Fibroblast of lung (primary cell): ENCODE measurements around the gene POLR2M. TPM values are rescaled to one million over a fixed set of nuclear protein-coding genes. Genes with fewer than 3 reads are reported as not detected.

Experiments
- DNase-seq, 2 donors: peaks; one replicate each; pipeline versions ENCODE4 v3.0.0 to v3.0.0-alpha.2; 2010; ENCODE audit warnings: low read depth in 2 of 2
- H2AFZ ChIP-seq: 2 replicates; pipeline ENCODE4 v1.5.1; 2012; ENCODE audit warnings: low read length, control low read depth, inconsistent platforms
- H3K27ac ChIP-seq: 2 replicates; pipeline ENCODE4 v1.5.1; 2011; ENCODE audit warnings: low read length, control low read depth; ENCODE audit not compliant: insufficient read depth
- H3K27me3 ChIP-seq: 2 replicates; pipeline ENCODE4 v1.5.1; 2011; ENCODE audit warnings: mild to moderate bottlenecking, low read length; ENCODE audit not compliant: control insufficient read depth, insufficient read depth
- H3K36me3 ChIP-seq: 2 replicates; pipeline ENCODE4 v1.5.1; 2011; ENCODE audit warnings: low read length; ENCODE audit not compliant: control insufficient read depth, insufficient read depth
- H3K4me1 ChIP-seq: 2 replicates; pipeline ENCODE4 v1.5.1; 2011; ENCODE audit warnings: low read length; ENCODE audit not compliant: control insufficient read depth, insufficient read depth; ENCODE audit errors: extremely low read depth
- H3K4me2 ChIP-seq: 2 replicates; pipeline ENCODE4 v1.5.1; 2011; ENCODE audit warnings: low read length, control low read depth; ENCODE audit not compliant: insufficient read depth; ENCODE audit errors: extremely low read depth
- H3K4me3 ChIP-seq, 4 experiments: fragments of 200-600 bp in 1 of 4; sonication (generic) in 1 of 4; replicated peaks in 1 of 4; 2 replicates each; pipeline ENCODE4 v1.5.1; 2011 to 2016; ENCODE audit warnings: low read length in 4 of 4, low read depth in 3 of 4, mild to moderate bottlenecking in 3 of 4, control low read depth in 2 of 4, inconsistent platforms in 1 of 4, mixed read lengths in 1 of 4; ENCODE audit not compliant: insufficient read depth in 1 of 4; ENCODE audit errors: control extremely low read depth in 1 of 4
- H3K79me2 ChIP-seq: 2 replicates; pipeline ENCODE4 v1.5.1; 2012; ENCODE audit warnings: mild to moderate bottlenecking, low read length, inconsistent platforms; ENCODE audit not compliant: control insufficient read depth, insufficient read depth
- H3K9ac ChIP-seq: 2 replicates; pipeline ENCODE4 v1.5.1; 2011; ENCODE audit warnings: mild to moderate bottlenecking, low read length, control low read depth; ENCODE audit not compliant: insufficient read depth
- H3K9me3 ChIP-seq: 2 replicates; pipeline ENCODE4 v1.5.1; 2012; ENCODE audit warnings: low read depth, low read length; ENCODE audit not compliant: control insufficient read depth, insufficient read depth
- H4K20me1 ChIP-seq: 2 replicates; pipeline ENCODE4 v1.5.1; 2011; ENCODE audit warnings: low read length; ENCODE audit not compliant: control insufficient read depth, insufficient read depth; ENCODE audit errors: extremely low read depth
- EZH2 ChIP-seq: IDR thresholded peaks from 2 replicates; pipeline ENCODE4 v1.5.1; 2012; ENCODE audit warnings: low read length, control low read depth, mild to moderate bottlenecking; ENCODE audit errors: missing control alignments
- polyA plus RNA-seq, 2 donors: library from polyadenylated mRNA; depleted of rRNA in 1 of 2; stranded (reverse) in 1 of 2; unstranded in 1 of 2; fragments of >200 nt; gene quantifications; 2 replicates each; pipeline ENCODE4 v1.2.1, GENCODE V29; 2011 to 2012; ENCODE audit warnings: missing spikeins in 1 of 2
- total RNA-seq: library from RNA; depleted of rRNA; stranded (reverse); fragments of >200 nt; gene quantifications from 2 replicates; pipeline ENCODE4 v1.2.1, GENCODE V29; 2014
- TF ChIP-seq, protein P1 (sequence below), 2 donors: IDR thresholded peaks in 1 of 2; conservative IDR thresholded peaks in 1 of 2; 1 replicate in 1 of 2; 2 replicates in 1 of 2; pipeline ENCODE4 v1.5.1; 2011 to 2012; ENCODE audit warnings: low read length in 2 of 2, control low read depth in 1 of 2, inconsistent platforms in 1 of 2, low read depth in 1 of 2, mild to moderate bottlenecking in 1 of 2

POLR2M gene
- total and polyA plus RNA-seq, 2 donors (not counting 1 experiment from before 2014, with no cell fraction given): 70.8 to 287 TPM

DNA sequence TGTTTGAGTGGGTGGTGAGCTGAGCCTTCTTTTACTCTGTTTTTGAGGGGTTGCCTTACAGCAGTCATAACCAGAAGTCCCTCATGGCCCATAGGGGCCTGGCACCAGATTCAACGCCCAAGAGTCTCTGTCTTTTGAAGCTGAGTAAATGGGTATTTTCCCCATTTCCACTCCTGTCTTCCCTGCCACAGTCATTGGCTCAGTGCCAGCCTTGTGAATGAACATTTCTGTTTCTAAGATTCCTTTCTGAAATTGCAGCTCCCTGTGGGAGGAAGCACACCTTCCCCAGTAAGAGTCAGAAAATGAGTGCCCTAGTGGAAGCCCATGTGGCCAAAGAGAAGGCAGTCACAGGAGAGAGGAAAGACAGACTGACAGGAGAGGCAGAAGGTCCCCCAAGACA, 43.7 kb upstream of the POLR2M start:
- no peak for DNase-seq
- H3K9ac ChIP-seq: no peak overlapping the region
- H3K27me3 ChIP-seq: peaks cover 3% of the 10 kb centered on the region
- no peaks in the 10 kb centered on the region for H4K20me1 ChIP-seq
- H3K4me1 ChIP-seq: no peaks in the 10 kb centered on the region
- no peak overlapping the region for H2AFZ ChIP-seq
- H3K4me2 ChIP-seq: no peak overlapping the region
- no peaks in the 10 kb centered on the region for H3K9me3 ChIP-seq
- TF ChIP-seq, protein P1, sequence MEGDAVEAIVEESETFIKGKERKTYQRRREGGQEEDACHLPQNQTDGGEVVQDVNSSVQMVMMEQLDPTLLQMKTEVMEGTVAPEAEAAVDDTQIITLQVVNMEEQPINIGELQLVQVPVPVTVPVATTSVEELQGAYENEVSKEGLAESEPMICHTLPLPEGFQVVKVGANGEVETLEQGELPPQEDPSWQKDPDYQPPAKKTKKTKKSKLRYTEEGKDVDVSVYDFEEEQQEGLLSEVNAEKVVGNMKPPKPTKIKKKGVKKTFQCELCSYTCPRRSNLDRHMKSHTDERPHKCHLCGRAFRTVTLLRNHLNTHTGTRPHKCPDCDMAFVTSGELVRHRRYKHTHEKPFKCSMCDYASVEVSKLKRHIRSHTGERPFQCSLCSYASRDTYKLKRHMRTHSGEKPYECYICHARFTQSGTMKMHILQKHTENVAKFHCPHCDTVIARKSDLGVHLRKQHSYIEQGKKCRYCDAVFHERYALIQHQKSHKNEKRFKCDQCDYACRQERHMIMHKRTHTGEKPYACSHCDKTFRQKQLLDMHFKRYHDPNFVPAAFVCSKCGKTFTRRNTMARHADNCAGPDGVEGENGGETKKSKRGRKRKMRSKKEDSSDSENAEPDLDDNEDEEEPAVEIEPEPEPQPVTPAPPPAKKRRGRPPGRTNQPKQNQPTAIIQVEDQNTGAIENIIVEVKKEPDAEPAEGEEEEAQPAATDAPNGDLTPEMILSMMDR (conservative IDR thresholded peaks at IDR 0.05 in 1 of 2, IDR thresholded peaks at IDR 0.05 in 1 of 2; ENCODE audit: low read depth in 1 of 2, low read length in 2 of 2): no peak
- TF ChIP-seq EZH2: no peak
- H3K79me2 ChIP-seq: no peaks in the 10 kb centered on the region
- H3K4me3 ChIP-seq: no peak overlapping the region
- H3K27ac ChIP-seq: no peak overlapping the region
- no peaks in the 10 kb centered on the region for H3K36me3 ChIP-seq

DNA sequence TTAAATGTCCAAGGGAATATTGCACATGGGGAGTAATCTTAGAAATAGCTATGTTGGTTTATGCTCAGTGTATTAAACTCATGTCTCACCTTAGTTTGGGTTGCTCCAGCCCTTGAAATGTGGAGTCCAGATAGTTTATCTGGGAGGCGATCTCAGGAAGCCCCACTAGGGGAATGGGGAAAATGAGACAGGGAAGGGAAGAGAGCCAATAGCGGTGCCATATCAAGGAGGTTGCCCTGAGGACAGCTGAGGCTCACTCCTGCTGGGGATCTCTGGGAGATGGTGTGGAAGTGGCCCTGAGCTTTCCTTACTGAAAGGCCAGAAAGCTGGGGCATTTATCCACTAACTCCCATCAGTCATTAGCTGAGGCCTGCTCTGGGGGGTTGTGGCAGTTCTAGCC, 43.3 kb upstream of the POLR2M start:
- TF ChIP-seq, protein P1 (conservative IDR thresholded peaks at IDR 0.05 in 1 of 2, IDR thresholded peaks at IDR 0.05 in 1 of 2; ENCODE audit: low read depth in 1 of 2, low read length in 2 of 2): no peak
- TF ChIP-seq EZH2: no peak
- Histone ChIP-seq H2AFZ (no peak overlapping the region), H3K9me3 (no peaks in the 10 kb centered on the region), H3K4me2 (no peak overlapping the region), H4K20me1 (no peaks in the 10 kb centered on the region), H3K27me3 (peaks cover 3% of the 10 kb centered on the region), H3K27ac (no peak overlapping the region), H3K9ac (no peak overlapping the region), H3K4me1 (no peaks in the 10 kb centered on the region), H3K79me2 (no peaks in the 10 kb centered on the region), H3K4me3 (no peak overlapping the region), H3K36me3 (no peaks in the 10 kb centered on the region)
- no peak for DNase-seq

DNA sequence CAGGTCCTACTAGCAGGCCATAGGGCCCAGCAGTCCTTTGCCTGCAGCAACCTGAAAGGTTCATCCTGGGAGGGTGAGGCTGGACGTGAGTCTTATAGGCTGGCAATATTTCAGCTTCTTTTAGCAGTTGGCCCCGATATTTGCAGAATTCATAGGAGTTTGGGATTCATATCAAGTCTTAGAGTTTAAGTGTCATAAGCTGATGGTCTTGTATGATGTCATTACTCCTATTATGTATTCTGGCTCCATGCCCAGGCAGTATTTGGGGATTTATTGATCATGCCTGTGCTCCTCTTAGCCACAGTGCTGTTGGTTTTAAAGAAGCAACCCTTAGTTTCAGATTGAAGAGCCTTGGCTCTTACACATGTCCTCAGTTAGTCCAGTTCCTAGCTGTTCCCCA, 41.3 kb upstream of the POLR2M start:
- Histone ChIP-seq H3K79me2 (no peaks in the 10 kb centered on the region), H3K9ac (no peak overlapping the region), H3K4me1 (no peaks in the 10 kb centered on the region), H3K27ac (no peak overlapping the region), H3K27me3 (peaks cover 3% of the 10 kb centered on the region), H3K36me3 (no peaks in the 10 kb centered on the region), H2AFZ (no peak overlapping the region), H3K9me3 (no peaks in the 10 kb centered on the region), H3K4me3 (no peak overlapping the region), H4K20me1 (no peaks in the 10 kb centered on the region), H3K4me2 (no peak overlapping the region)
- DNase-seq: no peak
- TF ChIP-seq EZH2: no peak
- TF ChIP-seq, protein P1 (conservative IDR thresholded peaks at IDR 0.05 in 1 of 2, IDR thresholded peaks at IDR 0.05 in 1 of 2; ENCODE audit: low read depth in 1 of 2, low read length in 2 of 2): no peak
